Karpas-422 (cell line): ENCODE measurements around the gene CLASP1. TPM values are rescaled to one million over a fixed set of nuclear protein-coding genes. Genes with fewer than 3 reads are reported as not detected.

ENCODE experiments used
- DNase-seq: peaks from one replicate; pipeline ENCODE4 v3.0.0-alpha.2; 2015
- H2AFZ ChIP-seq: fragments of 200-600 bp; sonication (generic); 2 replicates; pipeline ENCODE4 v1.6.1; 2014; ENCODE audit warnings: antibody characterized with exemption, low read length, mixed read lengths
- H3K27ac ChIP-seq: fragments of 200-600 bp; sonication (generic); 2 replicates; pipeline ENCODE4 v1.5.1; 2014; ENCODE audit warnings: mild to moderate bottlenecking, low read length, moderate library complexity
- H3K27me3 ChIP-seq: fragments of 200-600 bp; sonication (generic); 2 replicates; pipeline ENCODE4 v1.6.1; 2014; ENCODE audit warnings: low read length, mixed read lengths
- H3K36me3 ChIP-seq: fragments of 200-600 bp; sonication (generic); 2 replicates; pipeline ENCODE4 v1.6.1; 2014; ENCODE audit warnings: low read length, mixed read lengths; ENCODE audit not compliant: insufficient read depth
- H3K4me1 ChIP-seq: fragments of 200-600 bp; sonication (generic); 2 replicates; pipeline ENCODE4 v1.6.1; 2014; ENCODE audit warnings: mild to moderate bottlenecking, low read length, mixed read lengths
- H3K4me2 ChIP-seq: fragments of 200-600 bp; sonication (generic); 2 replicates; pipeline ENCODE4 v1.6.1; 2014; ENCODE audit warnings: low read length, low read depth, mild to moderate bottlenecking; ENCODE audit not compliant: poor library complexity, severe bottlenecking
- H3K4me3 ChIP-seq: fragments of 200-600 bp; sonication (generic); 2 replicates; pipeline ENCODE4 v1.5.1; 2014; ENCODE audit warnings: mild to moderate bottlenecking, antibody characterized with exemption, low read length, mixed read lengths
- H3K79me2 ChIP-seq: fragments of 200-600 bp; sonication (generic); 2 replicates; pipeline ENCODE4 v1.6.1; 2014; ENCODE audit warnings: mild to moderate bottlenecking, low read length, mixed read lengths
- H3K9ac ChIP-seq: fragments of 200-600 bp; sonication (generic); 2 replicates; pipeline ENCODE4 v1.6.0; 2014; ENCODE audit warnings: low read length
- H3K9me2 ChIP-seq: fragments of 200-600 bp; sonication (generic), shearing (Covaris generic); replicated peaks from 2 replicates; pipeline ENCODE4 v1.6.0; 2014; ENCODE audit warnings: mild to moderate bottlenecking, low read length, moderate library complexity; ENCODE audit not compliant: insufficient read depth
- H3K9me3 ChIP-seq: fragments of 300-700, 200-600 bp; sonication (generic); 2 replicates; pipeline ENCODE4 v1.6.1; 2014; ENCODE audit warnings: low read length, mixed read lengths
- H4K20me1 ChIP-seq: fragments of 200-600 bp; sonication (generic); 2 replicates; pipeline ENCODE4 v1.6.1; 2014; ENCODE audit warnings: mild to moderate bottlenecking, antibody characterized with exemption, low read length, low read depth; ENCODE audit not compliant: insufficient read depth
- total RNA-seq: library from RNA; depleted of rRNA; stranded (reverse); fragments of >200 nt; shearing (Covaris generic); gene quantifications from 2 replicates; pipeline ENCODE4 v1.2.3, GENCODE V29; 2014; ENCODE audit warnings: low replicate concordance

The CLASP1 gene
- total RNA-seq, 1 experiment from 2014 or later, result 102 TPM

- H3K27me3 ChIP-seq, result no peaks in the 10 kb centered on the region
- no peaks in the 10 kb centered on the region; the same call in 1 of the 2 replicates for H3K79me2 ChIP-seq
- H3K4me2 ChIP-seq, result no peak overlapping the region
- no peak overlapping the region for H3K27ac ChIP-seq
- H3K9me2 ChIP-seq, result no peaks in the 10 kb centered on the region
- H3K9ac ChIP-seq, result no peak overlapping the region
- no peaks in the 10 kb centered on the region for H3K4me1 ChIP-seq
- no peaks in the 10 kb centered on the region for H3K9me3 ChIP-seq
- no peak overlapping the region for H2AFZ ChIP-seq
- H4K20me1 ChIP-seq, result no peaks in the 10 kb centered on the region
- no peak overlapping the region for H3K4me3 ChIP-seq
- peaks cover 9% of the 10 kb centered on the region; the same call in 1 of the 2 replicates for H3K36me3 ChIP-seq
- DNase-seq, result no peak
Observed at GRCh38 chr2:121431214-121431613, 218.0 kb downstream of the CLASP1 start.

GRCh38 chr2:121429927-121430520, 219.2 kb downstream of the CLASP1 start:
- Histone ChIP-seq H3K9me3 (no peaks in the 10 kb centered on the region), H3K27ac (no peak overlapping the region), H2AFZ (no peak overlapping the region), H3K4me1 (no peaks in the 10 kb centered on the region), H3K9me2 (no peaks in the 10 kb centered on the region), H3K4me3 (no peak overlapping the region), H3K9ac (no peak overlapping the region), H3K36me3 (peaks cover 14% of the 10 kb centered on the region; the same call in 1 of the 2 replicates), H3K79me2 (peaks cover 4% of the 10 kb centered on the region), H3K4me2 (no peak overlapping the region), H4K20me1 (no peaks in the 10 kb centered on the region), H3K27me3 (no peaks in the 10 kb centered on the region)
- no peak for DNase-seq

- no peak overlapping the region for H3K4me2 ChIP-seq
- no peak overlapping the region for H3K9ac ChIP-seq
- H3K27ac ChIP-seq, result no peak overlapping the region
- H2AFZ ChIP-seq, result no peak overlapping the region
- H3K4me1 ChIP-seq, result no peaks in the 10 kb centered on the region
- no peak overlapping the region for H3K4me3 ChIP-seq
- no peaks in the 10 kb centered on the region for H3K9me2 ChIP-seq
- no peak for DNase-seq
- peaks cover 10% of the 10 kb centered on the region for H3K79me2 ChIP-seq
- H3K9me3 ChIP-seq, result no peaks in the 10 kb centered on the region
- H4K20me1 ChIP-seq, result no peaks in the 10 kb centered on the region
- no peaks in the 10 kb centered on the region for H3K27me3 ChIP-seq
- peaks cover 20% of the 10 kb centered on the region; the same call in 1 of the 2 replicates for H3K36me3 ChIP-seq
Observed at GRCh38 chr2:121429119-121429903, 220.0 kb downstream of the CLASP1 start.

GRCh38 chr2:121427187-121427689, 222.0 kb downstream of the CLASP1 start:
- H4K20me1 ChIP-seq, result no peaks in the 10 kb centered on the region
- H3K36me3 ChIP-seq, result peaks cover 22% of the 10 kb centered on the region; the same call in 1 of the 2 replicates
- peaks cover 23% of the 10 kb centered on the region for H3K79me2 ChIP-seq
- no peaks in the 10 kb centered on the region for H3K9me2 ChIP-seq
- no peak overlapping the region for H2AFZ ChIP-seq
- no peaks in the 10 kb centered on the region for H3K4me1 ChIP-seq
- H3K9me3 ChIP-seq, result no peaks in the 10 kb centered on the region
- no peak overlapping the region for H3K27ac ChIP-seq
- H3K4me2 ChIP-seq, result no peak overlapping the region
- no peak overlapping the region for H3K9ac ChIP-seq
- H3K4me3 ChIP-seq, result no peak overlapping the region
- no peak for DNase-seq
- no peaks in the 10 kb centered on the region for H3K27me3 ChIP-seq

GRCh38 chr2:121420486-121420885, 228.8 kb downstream of the CLASP1 start:
- Histone ChIP-seq H3K79me2 (peaks cover 42% of the 10 kb centered on the region), H3K4me3 (no peak overlapping the region), H3K9me3 (no peaks in the 10 kb centered on the region), H4K20me1 (no peaks in the 10 kb centered on the region), H3K4me2 (no peak overlapping the region), H3K27ac (no peak overlapping the region), H3K9me2 (no peaks in the 10 kb centered on the region), H2AFZ (no peak overlapping the region), H3K27me3 (no peaks in the 10 kb centered on the region), H3K4me1 (no peaks in the 10 kb centered on the region), H3K9ac (no peak overlapping the region), H3K36me3 (peaks cover 41% of the 10 kb centered on the region; the same call in 1 of the 2 replicates)
- DNase-seq, result no peak

GRCh38 chr2:121419081-121419699, 230.1 kb downstream of the CLASP1 start:
- Histone ChIP-seq H3K36me3 (peaks cover 37% of the 10 kb centered on the region; the same call in 1 of the 2 replicates), H3K4me1 (no peaks in the 10 kb centered on the region), H3K4me3 (no peak overlapping the region), H3K9me3 (no peaks in the 10 kb centered on the region), H3K4me2 (no peak overlapping the region), H4K20me1 (no peaks in the 10 kb centered on the region), H3K27ac (no peak overlapping the region), H2AFZ (no peak overlapping the region), H3K27me3 (no peaks in the 10 kb centered on the region), H3K79me2 (peaks cover 44% of the 10 kb centered on the region), H3K9me2 (no peaks in the 10 kb centered on the region), H3K9ac (no peak overlapping the region)
- DNase-seq, result no peak

GRCh38 chr2:121418494-121419058, 230.7 kb downstream of the CLASP1 start:
- DNase-seq, result no peak
- H2AFZ ChIP-seq, result no peak overlapping the region
- no peak overlapping the region for H3K9ac ChIP-seq
- no peaks in the 10 kb centered on the region for H3K4me1 ChIP-seq
- no peaks in the 10 kb centered on the region for H3K9me2 ChIP-seq
- H3K27me3 ChIP-seq, result no peaks in the 10 kb centered on the region
- H3K79me2 ChIP-seq, result peaks cover 43% of the 10 kb centered on the region
- H3K27ac ChIP-seq, result no peak overlapping the region
- H3K4me2 ChIP-seq, result no peak overlapping the region
- peaks cover 37% of the 10 kb centered on the region; the same call in 1 of the 2 replicates for H3K36me3 ChIP-seq
- H3K9me3 ChIP-seq, result no peaks in the 10 kb centered on the region
- H3K4me3 ChIP-seq, result no peak overlapping the region
- no peaks in the 10 kb centered on the region for H4K20me1 ChIP-seq

GRCh38 chr2:121417826-121418225, 231.4 kb downstream of the CLASP1 start:
- H3K4me2 ChIP-seq, result no peak overlapping the region
- no peaks in the 10 kb centered on the region for H3K27me3 ChIP-seq
- no peaks in the 10 kb centered on the region for H3K4me1 ChIP-seq
- no peak for DNase-seq
- no peak overlapping the region for H2AFZ ChIP-seq
- no peaks in the 10 kb centered on the region for H3K9me2 ChIP-seq
- no peak overlapping the region for H3K4me3 ChIP-seq
- H3K9me3 ChIP-seq, result no peaks in the 10 kb centered on the region
- no peak overlapping the region for H3K9ac ChIP-seq
- no peaks in the 10 kb centered on the region for H4K20me1 ChIP-seq
- peaks cover 41% of the 10 kb centered on the region for H3K79me2 ChIP-seq
- peaks cover 37% of the 10 kb centered on the region; the same call in 1 of the 2 replicates for H3K36me3 ChIP-seq
- H3K27ac ChIP-seq, result no peak overlapping the region
